IPS-15b (cell line): Measurements from ENCODE around the gene GALNT17.
"Not testable (repeated sequence)": the region's sequence is repeated elsewhere in the genome, so short reads cannot be mapped to it uniquely, and the experiment has no call there.

Experiments
- H3K27me3 ChIP-seq: one replicate; pipeline ENCODE4 v1.6.1; 2013; ENCODE audit warnings: low read length; ENCODE audit not compliant: control insufficient read depth, insufficient read depth
- H3K36me3 ChIP-seq: one replicate; pipeline ENCODE4 v1.6.1; 2013; ENCODE audit warnings: low read length; ENCODE audit not compliant: control insufficient read depth, insufficient read depth
- H3K4me1 ChIP-seq: one replicate; pipeline ENCODE4 v1.6.1; 2013; ENCODE audit warnings: mild to moderate bottlenecking, low read length; ENCODE audit not compliant: control insufficient read depth, insufficient read depth
- H3K4me3 ChIP-seq: one replicate; pipeline ENCODE4 v1.5.1; 2013; ENCODE audit warnings: low read depth, low read length
- H3K9ac ChIP-seq: one replicate; pipeline ENCODE4 v1.6.1; 2013; ENCODE audit warnings: low read depth, mild to moderate bottlenecking, low read length
- H3K9me3 ChIP-seq: one replicate; pipeline ENCODE4 v1.6.1; 2013; ENCODE audit warnings: mild to moderate bottlenecking, low read length; ENCODE audit not compliant: control insufficient read depth, insufficient read depth

GALNT17 gene

GRCh38 chr7:71173955-71174354 is 42.0 kb downstream of the GALNT17 start:
- H3K4me3 ChIP-seq = no peak overlapping the region
- H3K27me3 ChIP-seq = no peaks in the 10 kb centered on the region
- no peaks in the 10 kb centered on the region for H3K36me3 ChIP-seq
- no peak overlapping the region for H3K9ac ChIP-seq
- no peaks in the 10 kb centered on the region for H3K9me3 ChIP-seq
- no peaks in the 10 kb centered on the region for H3K4me1 ChIP-seq

- peaks cover 3% of the 10 kb centered on the region for H3K4me1 ChIP-seq
- no peak overlapping the region for H3K9ac ChIP-seq
- no peaks in the 10 kb centered on the region for H3K36me3 ChIP-seq
- no peaks in the 10 kb centered on the region for H3K27me3 ChIP-seq
- no peak overlapping the region for H3K4me3 ChIP-seq
- H3K9me3 ChIP-seq = no peaks in the 10 kb centered on the region
Observed at GRCh38 chr7:71182438-71182935, 50.5 kb downstream of the GALNT17 start.

- H3K4me3 ChIP-seq = no peak overlapping the region
- no peaks in the 10 kb centered on the region for H3K9me3 ChIP-seq
- peaks cover 3% of the 10 kb centered on the region for H3K4me1 ChIP-seq
Observed at GRCh38 chr7:71184136-71184535, 52.2 kb downstream of the GALNT17 start.

GRCh38 chr7:71184609-71185008 is 52.7 kb downstream of the GALNT17 start:
- Histone ChIP-seq H3K4me1 (peaks cover 3% of the 10 kb centered on the region), H3K36me3 (no peaks in the 10 kb centered on the region), H3K9me3 (no peaks in the 10 kb centered on the region), H3K9ac (no peak overlapping the region), H3K4me3 (no peak overlapping the region), H3K27me3 (no peaks in the 10 kb centered on the region)

More at GRCh38 chr7:71184136-71184535, 52.2 kb downstream of the GALNT17 start:
- H3K27me3 ChIP-seq = no peaks in the 10 kb centered on the region
- H3K36me3 ChIP-seq = no peaks in the 10 kb centered on the region
- H3K9ac ChIP-seq = no peak overlapping the region

GRCh38 chr7:71186535-71187057 is 54.7 kb downstream of the GALNT17 start:
- Histone ChIP-seq H3K9me3 (no peaks in the 10 kb centered on the region), H3K9ac (no peak overlapping the region)

GRCh38 chr7:71191771-71192170 is 59.8 kb downstream of the GALNT17 start:
- no peak overlapping the region for H3K4me3 ChIP-seq
- no peaks in the 10 kb centered on the region for H3K27me3 ChIP-seq
- no peaks in the 10 kb centered on the region for H3K4me1 ChIP-seq
- no peaks in the 10 kb centered on the region for H3K36me3 ChIP-seq
- H3K9ac ChIP-seq = no peak overlapping the region
- H3K9me3 ChIP-seq = no peaks in the 10 kb centered on the region

More at GRCh38 chr7:71186535-71187057, 54.7 kb downstream of the GALNT17 start:
- no peak overlapping the region for H3K4me3 ChIP-seq
- no peaks in the 10 kb centered on the region for H3K27me3 ChIP-seq
- no peaks in the 10 kb centered on the region for H3K36me3 ChIP-seq
- H3K4me1 ChIP-seq = peaks cover 3% of the 10 kb centered on the region

- Histone ChIP-seq H3K4me1 (no peaks in the 10 kb centered on the region), H3K4me3 (no peak overlapping the region), H3K9me3 (no peaks in the 10 kb centered on the region), H3K27me3 (no peaks in the 10 kb centered on the region), H3K36me3 (no peaks in the 10 kb centered on the region), H3K9ac (no peak overlapping the region)
Observed at GRCh38 chr7:71193099-71193810, 61.3 kb downstream of the GALNT17 start.

- Histone ChIP-seq H3K9ac (no peak overlapping the region), H3K4me3 (no peak overlapping the region), H3K4me1 (peaks cover 9% of the 10 kb centered on the region), H3K9me3 (no peaks in the 10 kb centered on the region), H3K36me3 (no peaks in the 10 kb centered on the region), H3K27me3 (no peaks in the 10 kb centered on the region)
Observed at GRCh38 chr7:71198391-71198790, 66.4 kb downstream of the GALNT17 start.

- Histone ChIP-seq H3K4me1 (peaks cover 9% of the 10 kb centered on the region), H3K9me3 (no peaks in the 10 kb centered on the region), H3K27me3 (no peaks in the 10 kb centered on the region), H3K4me3 (no peak overlapping the region), H3K9ac (no peak overlapping the region), H3K36me3 (no peaks in the 10 kb centered on the region)
Observed at GRCh38 chr7:71198887-71199286, 66.9 kb downstream of the GALNT17 start.

- no peaks in the 10 kb centered on the region for H3K36me3 ChIP-seq
- H3K27me3 ChIP-seq = no peaks in the 10 kb centered on the region
- no peaks in the 10 kb centered on the region for H3K9me3 ChIP-seq
- no peak overlapping the region for H3K4me3 ChIP-seq
- peaks cover 5% of the 10 kb centered on the region for H3K4me1 ChIP-seq
- no peak overlapping the region for H3K9ac ChIP-seq
Observed at GRCh38 chr7:71206184-71206583, 74.2 kb downstream of the GALNT17 start.

GRCh38 chr7:71208881-71209280 is 76.9 kb downstream of the GALNT17 start:
- Histone ChIP-seq H3K27me3 (no peaks in the 10 kb centered on the region), H3K4me3 (no peak overlapping the region), H3K9me3 (no peaks in the 10 kb centered on the region), H3K9ac (no peak overlapping the region), H3K36me3 (no peaks in the 10 kb centered on the region), H3K4me1 (peaks cover 2% of the 10 kb centered on the region)

GRCh38 chr7:71209484-71209883 is 77.5 kb downstream of the GALNT17 start:
- not testable (repeated sequence) for H3K4me1 ChIP-seq, H3K36me3 ChIP-seq, H3K9ac ChIP-seq, H3K4me3 ChIP-seq, H3K27me3 ChIP-seq, H3K9me3 ChIP-seq
